Mucosa of stomach (tissue), 1 donor: Measurements from ENCODE around the gene POLD3.
"Not testable (repeated sequence)": the region's sequence is repeated elsewhere in the genome, so short reads cannot be mapped to it uniquely, and the experiment has no call there.

Source experiments
- H3K27me3 ChIP-seq: one replicate; pipeline ENCODE4 v1.7.0; 2013; ENCODE audit warnings: mild to moderate bottlenecking, low read length; ENCODE audit not compliant: control insufficient read depth, insufficient read depth
- H3K36me3 ChIP-seq: one replicate; pipeline ENCODE4 v1.7.0; 2013; ENCODE audit warnings: low read length; ENCODE audit not compliant: control insufficient read depth, insufficient read depth
- H3K4me1 ChIP-seq: one replicate; pipeline ENCODE4 v1.7.0; 2013; ENCODE audit warnings: mild to moderate bottlenecking, low read length; ENCODE audit not compliant: control insufficient read depth, insufficient read depth
- H3K4me3 ChIP-seq: one replicate; pipeline ENCODE4 v1.7.0; 2013; ENCODE audit warnings: low read length
- H3K9ac ChIP-seq: one replicate; pipeline ENCODE4 v1.7.0; 2013; ENCODE audit warnings: mild to moderate bottlenecking, low read length, moderate library complexity
- H3K9me3 ChIP-seq: one replicate; pipeline ENCODE4 v1.7.0; 2013; ENCODE audit warnings: mild to moderate bottlenecking, low read length, moderate library complexity; ENCODE audit not compliant: control insufficient read depth
- donor health status: Pancreatic carcinoma.

The POLD3 gene

GRCh38 chr11:74570266-74571061, 21.9 kb upstream of the POLD3 start:
- no peaks in the 10 kb centered on the region for H3K9me3 ChIP-seq
- peak overlapping the region; percentile 16 for H3K9ac ChIP-seq
- no peaks in the 10 kb centered on the region for H3K27me3 ChIP-seq
- H3K36me3 ChIP-seq = no peaks in the 10 kb centered on the region
- no peak overlapping the region for H3K4me3 ChIP-seq
- peaks cover 49% of the 10 kb centered on the region for H3K4me1 ChIP-seq

DNA sequence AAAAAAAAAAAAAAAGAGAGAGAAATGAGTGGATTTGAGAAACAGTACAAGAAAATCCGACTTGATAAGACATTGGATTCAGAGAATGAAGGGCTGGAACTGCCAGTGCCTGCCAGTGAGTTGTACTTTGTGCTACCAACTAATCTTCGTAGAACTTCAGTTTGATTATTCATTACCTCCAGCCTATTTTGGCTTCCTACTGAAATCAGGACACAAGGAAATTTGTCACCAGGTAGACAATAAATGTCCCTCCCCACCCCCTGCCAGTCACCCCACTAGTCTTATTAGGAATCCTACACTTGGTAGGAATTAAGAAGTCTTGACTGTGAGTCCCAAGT, 21.4 kb upstream of the POLD3 start:
- Histone ChIP-seq H3K36me3 (no peaks in the 10 kb centered on the region), H3K9me3 (no peaks in the 10 kb centered on the region), H3K4me1 (peaks cover 49% of the 10 kb centered on the region), H3K27me3 (no peaks in the 10 kb centered on the region), H3K4me3 (no peak overlapping the region), H3K9ac (peak overlapping the region; percentile 16)

- Histone ChIP-seq H3K9ac (no peak overlapping the region), H3K4me1 (peaks cover 36% of the 10 kb centered on the region), H3K36me3 (no peaks in the 10 kb centered on the region), H3K9me3 (no peaks in the 10 kb centered on the region), H3K27me3 (no peaks in the 10 kb centered on the region), H3K4me3 (no peak overlapping the region)
These were observed 20.0 kb upstream of the POLD3 start for GRCh38 chr11:74572349-74572748.

DNA sequence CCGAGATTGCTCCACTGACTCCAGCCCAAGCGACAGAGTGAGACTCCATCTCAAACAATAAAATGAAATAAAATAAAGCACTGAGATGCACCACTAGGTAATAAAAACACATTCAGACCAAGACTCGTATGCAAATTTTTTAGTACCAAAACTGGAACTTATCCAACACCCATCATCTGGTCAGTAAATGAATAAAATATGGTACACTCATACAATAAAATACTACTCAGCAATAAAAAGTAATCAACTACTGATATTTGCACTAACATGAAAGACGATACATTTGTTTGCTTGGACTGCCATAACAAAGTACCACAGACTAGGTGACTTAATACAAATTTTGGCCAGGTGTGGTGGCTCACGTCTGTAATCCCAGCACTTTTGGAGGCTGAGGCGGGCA, 17.8 kb upstream of the POLD3 start:
- Histone ChIP-seq H3K4me1 (peaks cover 41% of the 10 kb centered on the region), H3K9ac (no peak overlapping the region), H3K36me3 (no peaks in the 10 kb centered on the region), H3K9me3 (no peaks in the 10 kb centered on the region), H3K4me3 (no peak overlapping the region), H3K27me3 (no peaks in the 10 kb centered on the region)

DNA sequence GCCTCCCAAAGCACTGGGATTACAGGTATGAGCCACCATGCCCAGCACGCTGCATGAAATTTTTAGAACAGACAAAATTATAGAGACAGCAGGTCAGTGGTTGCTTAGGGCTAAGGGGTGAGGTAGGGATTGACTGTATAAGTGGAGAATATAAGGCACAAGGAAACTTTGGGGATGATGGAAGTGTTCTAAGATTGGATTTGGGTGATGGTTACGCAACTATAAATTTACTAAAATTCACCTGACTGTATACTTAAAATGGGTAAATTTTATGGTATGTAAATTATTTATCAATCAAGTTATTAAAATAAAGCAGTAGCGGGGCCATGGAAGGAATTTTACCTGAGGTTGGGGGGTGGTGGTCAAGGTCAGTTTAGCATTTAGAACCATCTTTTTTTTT, 16.4 kb upstream of the POLD3 start:
- Histone ChIP-seq H3K4me1 (peaks cover 49% of the 10 kb centered on the region), H3K36me3 (no peaks in the 10 kb centered on the region), H3K9ac (no peak overlapping the region), H3K27me3 (no peaks in the 10 kb centered on the region), H3K4me3 (no peak overlapping the region), H3K9me3 (no peaks in the 10 kb centered on the region)

DNA sequence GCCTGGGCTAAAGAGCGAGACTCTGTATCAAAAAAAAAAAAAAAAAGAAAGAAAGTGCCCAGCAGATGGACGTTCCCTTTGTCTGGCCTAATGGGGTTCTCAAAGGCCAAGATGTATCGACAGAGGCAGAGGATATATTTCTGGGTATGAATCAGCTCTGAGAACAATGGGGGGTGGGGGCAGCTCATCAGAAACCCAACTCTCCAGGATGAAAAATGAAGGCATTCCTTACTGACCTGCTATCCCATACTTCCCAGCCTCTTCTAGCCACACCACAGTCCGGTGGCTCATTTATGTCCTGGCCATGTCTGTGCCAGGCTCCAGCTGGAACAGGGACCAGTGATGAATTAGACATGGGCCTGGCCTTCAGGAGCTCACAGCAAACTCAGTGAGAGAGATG, 15.2 kb upstream of the POLD3 start:
- Histone ChIP-seq H3K4me1 (peaks cover 52% of the 10 kb centered on the region), H3K36me3 (no peaks in the 10 kb centered on the region), H3K9me3 (no peaks in the 10 kb centered on the region), H3K9ac (no peak overlapping the region), H3K4me3 (no peak overlapping the region), H3K27me3 (no peaks in the 10 kb centered on the region)

DNA sequence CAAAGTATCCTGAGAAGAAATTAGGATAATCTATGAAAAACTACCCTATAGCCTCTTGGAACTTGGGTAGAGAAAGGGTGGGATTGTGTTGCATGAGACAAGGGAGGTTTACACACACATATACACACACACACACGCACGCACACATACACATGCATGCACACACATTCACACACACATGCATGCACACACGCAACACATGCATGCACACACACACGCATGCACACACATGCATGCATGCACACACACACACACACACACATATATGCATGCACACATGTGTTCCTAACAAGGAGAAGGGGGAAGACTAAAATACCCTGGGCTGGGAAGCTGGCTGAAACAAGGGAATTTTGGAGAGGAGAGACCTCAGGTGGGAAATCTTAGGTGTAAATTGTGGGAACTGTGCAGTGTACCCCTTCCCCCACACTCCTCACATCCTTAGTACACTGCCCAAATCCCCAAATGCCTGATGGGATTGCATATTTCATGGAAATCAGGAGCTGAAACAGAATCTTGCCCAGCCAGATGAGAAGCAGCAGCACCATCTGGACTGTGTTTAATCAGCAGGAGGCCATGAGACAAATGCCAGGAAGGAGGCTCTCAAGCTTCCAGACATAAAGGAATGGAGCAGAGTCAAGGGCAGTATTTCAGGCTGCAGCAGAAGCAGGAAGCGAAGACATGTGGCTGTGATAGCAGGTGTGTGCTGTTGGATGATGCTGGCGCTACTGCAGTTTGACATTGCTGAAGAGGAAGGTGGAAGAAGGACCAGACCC, 14.6 kb upstream of the POLD3 start:
- Histone ChIP-seq H3K9ac (no peak overlapping the region), H3K36me3 (no peaks in the 10 kb centered on the region), H3K27me3 (no peaks in the 10 kb centered on the region), H3K4me3 (no peak overlapping the region), H3K9me3 (no peaks in the 10 kb centered on the region), H3K4me1 (peaks cover 50% of the 10 kb centered on the region)

DNA sequence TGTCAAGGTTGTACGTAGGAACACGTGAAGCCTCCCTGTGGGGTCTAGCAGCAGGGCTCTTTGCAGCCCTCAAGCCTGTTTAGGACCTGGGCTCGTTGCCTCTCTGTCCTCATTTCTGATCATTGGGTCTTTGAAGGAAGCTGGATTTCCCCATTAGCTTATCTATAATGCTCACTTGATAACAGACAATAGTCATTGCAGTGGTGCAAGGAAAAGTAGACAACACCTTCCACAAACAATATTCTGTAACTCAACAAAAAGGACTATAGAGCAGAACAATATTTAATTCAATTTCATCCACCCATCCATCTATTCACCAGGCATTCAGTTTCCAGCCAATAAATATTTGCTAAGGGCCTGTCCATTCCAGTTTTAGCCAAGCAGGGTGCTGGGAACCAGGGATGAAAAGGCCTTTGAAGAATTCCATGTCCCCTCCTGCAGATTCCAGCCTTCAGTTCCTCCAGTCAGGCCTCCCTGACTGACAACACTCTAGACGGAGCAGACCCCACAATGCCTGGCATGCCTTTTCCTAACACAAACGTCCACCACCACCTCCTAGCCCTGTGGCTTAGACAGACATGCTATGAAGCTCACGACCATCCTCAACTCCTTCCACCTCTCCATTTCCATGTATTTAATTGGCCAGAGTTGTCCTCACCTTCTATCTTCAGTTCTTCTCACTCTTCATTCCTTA, 12.7 kb upstream of the POLD3 start:
- Histone ChIP-seq H3K36me3 (no peaks in the 10 kb centered on the region), H3K4me1 (peaks cover 42% of the 10 kb centered on the region), H3K4me3 (no peak overlapping the region), H3K27me3 (no peaks in the 10 kb centered on the region), H3K9ac (no peak overlapping the region), H3K9me3 (no peaks in the 10 kb centered on the region)

- Histone ChIP-seq H3K4me3 (no peak overlapping the region), H3K9ac (no peak overlapping the region), H3K27me3 (no peaks in the 10 kb centered on the region), H3K9me3 (no peaks in the 10 kb centered on the region), H3K4me1 (peaks cover 47% of the 10 kb centered on the region), H3K36me3 (no peaks in the 10 kb centered on the region)
These were observed 10.3 kb upstream of the POLD3 start for GRCh38 chr11:74581954-74582547.

GRCh38 chr11:74583024-74583624, 9.3 kb upstream of the POLD3 start:
- Histone ChIP-seq H3K27me3 (no peaks in the 10 kb centered on the region), H3K9me3 (no peaks in the 10 kb centered on the region), H3K4me1 (peaks cover 43% of the 10 kb centered on the region), H3K36me3 (no peaks in the 10 kb centered on the region), H3K4me3 (no peak overlapping the region), H3K9ac (no peak overlapping the region)

GRCh38 chr11:74590492-74590891, 1.9 kb upstream of the POLD3 start:
- H3K4me3 ChIP-seq, H3K27me3 ChIP-seq, H3K9me3 ChIP-seq, H3K9ac ChIP-seq, H3K36me3 ChIP-seq: not testable (repeated sequence)
- peaks cover 20% of the 10 kb centered on the region for H3K4me1 ChIP-seq
